HG02943 (cell line): Measurements from ENCODE around the gene GRK1.
"Not testable (repeated sequence)": the region's sequence is repeated elsewhere in the genome, so short reads cannot be mapped to it uniquely, and the experiment has no call there.

ENCODE experiments used
- ATAC-seq: cut with Tn5 transposase; IDR thresholded peaks from one replicate; pipeline ENCODE4 v1.9.1; 2021; ENCODE audit warnings: mild to moderate bottlenecking, low read depth, moderate library complexity; ENCODE audit not compliant: unreplicated experiment

The GRK1 gene

DNA sequence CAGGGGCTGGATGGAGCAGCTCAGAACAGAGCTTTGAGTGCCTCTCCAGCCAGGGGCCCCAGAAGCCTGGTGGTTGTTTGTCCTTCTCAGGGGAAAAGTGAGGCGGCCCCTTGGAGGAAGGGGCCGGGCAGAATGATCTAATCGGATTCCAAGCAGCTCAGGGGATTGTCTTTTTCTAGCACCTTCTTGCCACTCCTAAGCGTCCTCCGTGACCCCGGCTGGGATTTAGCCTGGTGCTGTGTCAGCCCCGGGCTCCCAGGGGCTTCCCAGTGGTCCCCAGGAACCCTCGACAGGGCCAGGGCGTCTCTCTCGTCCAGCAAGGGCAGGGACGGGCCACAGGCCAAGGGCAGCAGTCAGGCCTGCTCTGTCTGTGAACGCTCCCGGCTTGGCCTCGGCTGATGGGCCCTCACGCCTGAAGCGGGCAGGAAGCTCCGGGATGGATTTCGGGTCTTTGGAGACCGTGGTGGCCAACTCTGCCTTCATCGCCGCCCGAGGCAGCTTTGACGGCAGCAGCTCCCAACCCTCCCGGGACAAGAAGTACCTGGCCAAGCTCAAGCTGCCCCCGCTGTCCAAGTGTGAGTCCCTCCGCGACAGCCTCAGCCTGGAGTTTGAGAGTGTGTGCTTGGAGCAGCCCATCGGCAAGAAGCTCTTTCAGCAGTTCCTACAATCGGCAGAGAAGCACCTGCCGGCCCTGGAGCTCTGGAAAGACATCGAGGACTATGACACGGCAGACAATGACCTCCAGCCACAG lies at the start of gene GRK1:
Gene GRK1 (plus strand): TSS at position 269 of the 751 bp plus-strand sequence. CDS start 168 bp downstream, at position 437.
- ATAC-seq, result no peak

DNA sequence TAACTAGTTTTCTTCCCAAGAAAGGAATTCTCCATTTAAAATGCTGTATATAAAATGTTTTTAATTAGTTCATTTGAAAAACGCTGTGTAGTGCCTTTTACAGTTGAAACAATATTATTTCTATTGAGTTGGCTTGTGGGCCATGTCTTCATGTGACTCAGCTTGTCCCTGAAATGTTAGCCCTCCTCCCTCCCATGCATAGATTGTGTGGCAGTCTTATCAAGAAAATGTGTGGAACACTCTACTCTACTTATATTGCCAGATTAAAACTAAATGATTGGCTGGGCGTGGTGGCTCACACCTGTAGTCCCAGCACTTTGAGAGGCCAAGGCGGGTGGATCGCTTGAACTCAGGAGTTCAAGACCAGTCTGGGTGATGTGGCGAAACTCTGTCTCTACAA lies 49.1 kb upstream of the GRK1 start:
- ATAC-seq, result no peak

DNA sequence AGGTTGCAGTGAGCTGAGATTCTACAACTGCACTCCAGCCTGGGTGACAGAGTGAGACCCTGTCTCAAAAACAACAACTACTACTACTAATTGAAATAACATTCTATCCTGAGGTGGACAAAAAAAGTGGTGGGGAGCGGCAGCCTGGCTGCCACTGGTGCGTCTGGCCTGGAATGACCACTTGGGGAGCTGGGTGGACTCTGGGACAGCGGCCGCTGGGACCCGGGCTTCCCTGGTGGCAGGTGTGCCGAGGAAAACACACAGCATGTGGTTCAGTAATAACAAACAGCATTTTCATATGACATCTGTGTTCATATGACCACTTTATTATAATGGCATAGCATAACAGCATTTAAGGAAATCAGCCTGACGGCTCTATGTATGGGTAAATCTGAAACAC lies 48.6 kb upstream of the GRK1 start:
- no peak for ATAC-seq

DNA sequence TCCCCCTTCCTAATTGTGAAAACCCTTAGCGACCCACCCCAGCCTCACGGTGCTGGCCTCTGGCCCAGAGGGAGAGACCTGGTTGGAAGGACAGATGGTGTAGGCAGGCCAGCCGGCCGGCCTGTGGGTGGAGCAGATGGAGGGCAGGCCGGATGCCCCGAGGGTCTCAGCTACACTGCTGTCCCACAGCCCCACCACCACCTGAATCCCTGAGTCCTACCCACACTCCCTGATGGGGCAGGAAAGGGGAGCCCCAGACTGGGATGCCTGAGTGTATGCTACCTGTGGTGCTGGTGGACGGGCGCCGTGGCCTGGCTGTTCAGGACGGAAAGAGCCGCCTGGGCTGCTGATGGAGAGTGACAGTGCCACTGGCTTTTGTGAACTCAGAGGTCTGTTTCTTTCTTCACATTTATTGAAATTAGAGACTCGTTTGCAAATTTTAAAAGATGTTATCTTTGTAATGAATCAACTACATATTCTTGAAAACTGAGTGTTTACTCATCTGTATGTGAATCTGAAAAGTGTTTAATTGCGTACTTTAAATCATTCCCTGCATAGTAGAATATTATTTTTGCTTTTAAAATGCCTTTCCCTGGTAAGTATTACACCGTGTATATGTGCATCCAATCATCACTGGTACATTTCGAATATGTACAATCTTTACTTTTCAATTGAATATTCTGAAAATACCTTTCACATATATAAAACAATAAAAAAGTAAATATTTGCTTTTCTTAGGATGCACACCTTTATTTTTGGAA lies 46.8 kb upstream of the GRK1 start:
- ATAC-seq, result no peak

DNA sequence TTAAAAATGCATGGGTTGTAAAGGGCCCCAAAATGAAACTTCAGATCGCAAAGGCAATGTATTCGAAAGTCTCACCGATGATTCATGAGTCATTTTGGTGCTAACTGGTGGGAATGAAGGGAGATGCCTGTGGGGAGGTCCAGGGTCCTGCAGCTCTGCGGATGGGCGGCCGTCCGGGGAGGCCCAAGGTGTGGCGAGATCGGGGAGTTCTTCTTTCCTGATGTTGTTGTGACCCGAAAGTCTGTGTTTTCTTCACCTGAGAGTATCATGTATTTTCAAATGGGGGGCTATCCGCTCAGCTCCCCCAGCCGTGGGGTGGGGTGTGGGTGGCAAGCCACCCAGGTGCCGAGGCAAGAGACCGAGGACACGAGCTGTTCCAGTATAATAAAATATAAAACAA lies 46.0 kb upstream of the GRK1 start:
- ATAC-seq, result no peak

DNA sequence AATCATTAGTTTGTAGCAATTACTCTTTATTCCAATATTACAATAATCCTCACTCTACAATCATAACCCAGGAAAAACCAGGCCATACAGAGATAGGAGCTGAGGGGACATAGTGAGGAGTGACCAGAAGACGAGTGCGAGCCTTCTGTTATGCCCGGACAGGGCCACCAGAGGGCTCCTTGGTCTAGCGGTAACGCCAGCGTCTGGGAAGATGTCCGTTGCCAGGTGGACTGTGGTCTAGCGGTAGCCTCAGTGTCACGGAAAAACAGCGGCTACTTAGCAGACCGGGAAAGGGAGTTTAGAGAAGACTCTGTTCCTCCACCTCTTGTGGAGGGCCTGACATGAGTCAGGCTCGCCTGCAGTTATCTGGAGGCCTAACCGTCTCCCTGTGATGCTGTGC lies 45.5 kb upstream of the GRK1 start:
- not testable (repeated sequence) for ATAC-seq

DNA sequence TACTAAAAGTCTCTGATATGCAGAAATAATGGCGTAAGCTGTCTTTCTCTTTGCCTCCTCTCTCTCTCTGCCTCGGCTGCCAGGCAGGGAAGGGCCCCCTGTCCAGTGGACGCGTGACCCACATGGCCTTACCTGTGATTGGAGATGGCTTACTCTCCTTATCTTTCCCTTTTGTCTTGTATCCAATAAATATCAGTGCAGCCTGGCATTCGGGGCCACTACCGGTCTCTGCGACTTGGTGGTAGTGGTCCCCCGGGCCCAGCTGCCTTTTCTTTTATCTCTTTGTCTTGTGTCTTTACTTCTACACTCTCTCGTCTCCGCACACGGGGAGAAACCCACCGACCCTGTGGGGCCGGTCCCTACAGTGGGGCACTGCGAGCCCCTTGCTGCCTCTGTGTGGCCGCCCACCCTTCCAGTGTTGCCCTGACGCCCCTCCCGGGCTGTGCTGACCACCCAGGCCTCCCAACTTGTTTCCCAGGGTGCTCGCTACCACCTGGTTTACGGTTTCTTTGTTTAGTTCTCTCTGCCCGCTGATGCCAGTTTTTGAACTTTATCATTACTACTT lies 45.0 kb upstream of the GRK1 start:
- not testable (repeated sequence) for ATAC-seq

DNA sequence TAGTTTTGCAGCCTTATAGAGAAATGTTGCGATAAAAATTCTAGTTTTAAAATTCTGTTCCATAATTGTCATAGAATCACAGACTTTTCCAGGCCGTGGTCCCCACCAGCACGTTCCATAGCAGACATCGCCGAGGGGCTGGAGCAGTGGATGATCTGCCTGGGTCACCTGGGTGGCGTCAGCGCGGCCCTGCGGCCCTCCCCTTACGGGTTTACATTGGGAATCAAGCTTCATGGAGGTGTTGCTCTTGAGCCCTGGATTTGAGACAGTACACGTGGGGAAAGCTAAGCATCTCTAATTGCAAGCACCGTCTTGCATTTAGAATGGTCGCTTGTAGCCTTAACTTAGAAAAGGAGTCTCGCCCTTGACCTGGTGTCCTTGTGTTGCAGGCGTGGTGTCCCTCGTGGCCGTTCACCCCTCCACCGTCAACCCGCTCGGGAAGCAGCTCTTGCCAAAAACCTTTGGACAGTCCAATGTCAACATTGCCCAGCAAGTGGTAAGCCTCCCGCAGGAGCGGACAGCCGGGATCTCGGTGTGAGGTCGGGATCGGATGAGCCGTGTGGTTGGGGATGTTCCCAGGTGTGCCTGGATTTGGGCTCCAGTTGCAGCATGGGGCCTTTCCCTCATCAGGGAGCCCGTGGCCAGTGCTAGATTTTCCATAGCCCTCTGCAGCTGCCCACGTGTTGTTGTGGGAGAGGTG lies 44.1 kb upstream of the GRK1 start:
- ATAC-seq, result no peak

DNA sequence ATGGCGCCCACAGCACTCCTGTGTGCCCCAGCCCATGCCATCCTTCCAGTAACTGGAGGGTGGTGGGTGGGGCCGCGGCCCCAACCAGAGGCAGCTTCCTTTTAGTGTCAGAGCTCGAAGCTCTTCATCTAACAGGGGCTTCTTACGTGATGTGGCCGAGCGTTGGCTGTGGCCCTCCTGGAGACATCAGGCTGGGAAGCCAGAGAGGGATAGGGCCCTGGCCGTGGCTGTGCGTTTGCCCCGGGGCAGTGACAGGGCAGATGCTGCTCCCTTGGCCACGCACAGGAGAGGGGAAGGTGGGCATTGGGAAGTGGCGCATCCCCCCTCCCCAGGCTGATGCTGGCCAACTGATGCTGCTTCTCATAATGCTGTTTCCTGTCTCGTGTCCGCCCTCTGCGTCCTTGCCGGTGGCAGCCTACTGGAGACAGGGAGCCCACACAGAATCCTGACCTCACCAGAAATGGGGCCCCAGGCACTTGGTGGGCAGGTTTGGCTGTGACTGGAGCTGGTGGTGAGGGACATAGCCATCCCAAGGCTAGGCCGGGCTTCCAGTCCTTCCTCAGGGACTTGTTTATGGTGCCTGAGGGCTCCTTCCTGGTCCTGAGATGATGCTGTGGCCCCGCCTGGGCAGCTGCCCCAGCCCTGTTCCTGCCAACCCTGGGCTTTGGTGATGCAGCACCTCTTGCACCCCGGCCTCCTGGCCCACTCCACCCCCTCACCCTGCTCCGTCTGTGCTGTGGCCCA lies 43.4 kb upstream of the GRK1 start:
- no peak for ATAC-seq

DNA sequence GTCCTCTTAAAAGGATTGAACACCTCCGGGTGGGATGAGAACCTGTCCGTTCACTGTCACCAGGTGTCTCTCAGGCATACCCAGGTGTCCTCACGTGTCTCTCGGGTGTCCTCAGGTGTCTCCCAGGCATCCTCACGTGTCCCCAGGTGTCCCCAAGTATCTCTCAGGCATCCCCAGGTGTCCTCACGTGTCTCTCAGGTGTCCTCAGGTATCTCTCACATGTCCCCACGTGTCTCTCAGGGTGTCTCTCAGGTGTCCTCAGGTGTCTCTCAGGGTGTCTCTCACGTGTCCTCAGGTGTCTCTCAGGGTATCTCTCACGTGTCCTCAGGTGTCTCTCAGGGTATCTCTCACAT lies 42.8 kb upstream of the GRK1 start:
- ATAC-seq, result no peak

DNA sequence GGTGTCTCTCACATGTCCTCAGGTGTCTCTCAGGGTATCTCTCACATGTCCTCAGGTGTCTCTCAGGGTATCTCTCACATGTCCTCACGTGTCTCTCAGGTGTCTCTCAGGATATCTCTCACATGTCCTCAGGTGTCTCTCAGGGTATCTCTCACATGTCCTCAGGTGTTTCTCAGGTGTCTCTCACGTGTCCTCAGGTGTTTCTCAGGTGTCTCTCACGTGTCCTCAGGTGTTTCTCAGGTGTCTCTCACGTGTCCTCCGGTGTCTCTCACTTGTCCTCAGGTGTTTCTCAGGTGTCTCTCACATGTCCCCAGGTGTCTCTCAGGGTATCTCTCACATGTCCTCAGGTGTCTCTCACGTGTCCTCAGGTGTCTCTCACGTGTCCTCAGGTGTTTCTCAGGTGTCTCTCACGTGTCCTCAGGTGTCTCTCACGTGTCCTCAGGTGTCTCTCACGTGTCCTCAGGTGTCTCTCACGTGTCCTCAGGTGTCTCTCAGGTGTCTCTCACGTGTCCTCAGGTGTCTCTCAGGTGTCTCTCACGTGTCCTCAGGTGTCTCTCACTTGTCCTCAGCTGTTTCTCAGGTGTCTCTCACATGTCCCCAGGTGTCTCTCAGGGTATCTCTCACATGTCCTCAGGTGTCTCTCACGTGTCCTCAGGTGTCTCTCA lies 42.2 kb upstream of the GRK1 start:
- not testable (repeated sequence) for ATAC-seq

DNA sequence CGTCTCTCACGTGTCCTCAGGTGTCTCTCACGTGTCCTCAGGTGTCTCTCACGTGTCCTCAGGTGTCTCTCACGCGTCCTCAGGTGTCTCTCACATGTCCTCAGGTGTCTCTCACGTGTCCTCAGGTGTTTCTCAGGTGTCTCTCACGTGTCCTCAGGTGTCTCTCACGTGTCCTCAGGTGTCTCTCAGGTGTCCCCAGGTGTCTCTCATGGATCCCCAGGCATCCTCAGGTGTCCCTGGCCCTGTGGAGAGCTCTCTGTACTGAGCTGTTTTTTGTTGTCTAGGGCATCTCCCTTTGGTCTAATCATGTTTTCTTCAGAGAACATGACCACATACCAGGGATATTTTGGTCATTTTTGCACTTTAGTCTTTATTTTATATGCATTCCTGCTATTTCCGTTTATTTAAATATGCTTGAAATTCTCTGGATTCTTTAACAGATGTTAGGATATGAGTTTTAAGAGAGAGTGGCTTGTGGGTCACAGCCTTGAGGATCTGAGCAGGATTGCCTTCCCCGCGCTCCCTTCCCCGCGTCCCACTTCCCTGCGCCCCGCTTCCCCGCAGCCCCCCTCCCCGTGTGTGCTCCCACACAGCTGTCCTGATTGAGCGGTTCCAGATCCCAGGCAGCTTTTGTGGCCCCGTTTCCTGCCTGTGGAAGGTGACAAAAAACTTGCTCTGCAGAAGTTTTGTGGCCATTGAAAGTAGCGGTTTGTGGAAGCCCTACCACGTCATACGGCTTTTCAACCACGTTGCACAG lies 40.9 kb upstream of the GRK1 start:
- no peak for ATAC-seq

DNA sequence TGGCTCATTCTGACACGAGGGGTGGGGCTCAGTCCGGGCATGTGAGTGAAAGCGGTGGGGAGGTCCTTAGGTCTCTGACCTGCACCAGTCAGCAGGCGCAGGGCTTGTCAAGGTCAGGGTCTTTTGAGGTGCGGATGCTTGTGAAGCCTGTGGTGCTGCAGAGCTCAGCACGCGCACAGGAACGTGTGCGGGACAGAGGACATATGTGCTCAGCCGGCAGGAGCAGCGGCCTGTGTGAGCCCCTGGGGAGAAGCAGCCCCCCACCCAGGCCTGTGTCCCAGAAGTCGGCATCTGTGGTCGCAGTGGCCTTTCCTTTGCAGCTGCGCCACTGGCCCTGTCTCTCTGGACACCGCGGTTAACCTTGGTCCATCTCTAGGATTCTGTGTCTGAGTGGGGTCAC lies 39.9 kb upstream of the GRK1 start:
- ATAC-seq, result no peak

DNA sequence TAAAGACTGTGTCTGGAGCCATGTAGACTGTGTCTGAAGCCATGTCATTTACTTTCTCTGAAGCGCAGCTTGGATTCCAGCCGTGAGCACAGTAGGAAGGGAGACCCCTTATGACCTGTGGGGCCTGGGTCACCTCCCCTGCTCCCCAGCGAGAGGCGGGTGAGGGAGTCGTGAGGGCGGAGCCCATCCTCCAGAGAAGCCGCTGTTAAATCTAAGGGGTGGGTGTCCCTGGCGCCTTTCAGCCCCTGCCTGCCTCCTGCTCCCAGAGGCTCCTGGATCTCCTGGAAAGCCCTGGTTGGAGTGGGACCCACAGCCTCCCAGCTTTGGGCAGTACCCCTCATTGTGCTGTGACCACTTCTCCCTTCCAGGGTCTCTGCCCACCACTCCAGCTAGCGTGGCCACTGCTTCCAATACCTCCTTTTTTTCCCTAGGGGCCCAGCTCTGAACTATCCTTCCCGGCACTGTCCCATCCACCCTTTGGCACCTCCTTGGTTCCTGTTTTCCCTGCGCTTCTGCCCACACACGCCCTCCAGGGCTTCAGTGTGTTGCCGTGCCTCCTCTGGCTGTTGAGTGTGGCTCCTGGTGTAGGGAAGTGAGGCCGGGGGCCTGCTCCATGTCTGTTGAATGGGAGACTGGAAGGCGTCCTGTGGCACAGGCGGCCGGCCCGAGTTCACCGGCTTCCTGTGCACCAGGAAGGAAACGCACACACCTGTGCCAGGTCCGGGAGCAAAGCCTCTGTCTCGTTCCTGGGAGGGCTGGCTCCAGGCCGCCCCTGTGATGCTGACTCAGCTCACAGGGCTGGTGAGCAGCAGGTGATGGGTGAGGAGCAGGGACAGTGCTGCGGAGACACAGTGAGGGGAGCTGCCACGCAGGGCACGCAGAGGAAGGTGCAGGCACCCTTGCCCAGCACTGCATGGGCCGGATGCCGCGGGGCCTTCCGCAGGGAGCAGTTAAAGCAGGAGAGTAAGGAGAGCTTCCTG lies 38.4 kb upstream of the GRK1 start:
- no peak for ATAC-seq

DNA sequence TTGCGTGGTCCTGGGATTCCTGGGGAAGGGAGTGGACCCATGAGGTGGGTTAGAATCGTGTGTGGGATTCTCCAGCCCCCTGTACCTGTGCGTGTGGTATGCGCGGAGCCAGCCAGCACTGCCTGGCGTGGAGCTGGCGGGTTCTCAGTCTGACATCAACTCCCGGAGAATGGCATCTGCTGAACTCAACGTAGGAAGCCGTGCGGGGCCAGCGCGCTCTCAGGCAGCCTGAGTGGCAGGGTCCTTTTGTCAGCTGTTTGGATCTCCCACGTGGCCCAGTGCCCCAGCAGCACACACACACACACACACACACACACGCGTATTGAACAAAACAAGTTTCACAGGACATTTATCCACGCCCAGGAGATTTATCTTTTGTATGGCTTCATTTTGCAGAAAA lies 37.2 kb upstream of the GRK1 start:
- ATAC-seq, result no peak

DNA sequence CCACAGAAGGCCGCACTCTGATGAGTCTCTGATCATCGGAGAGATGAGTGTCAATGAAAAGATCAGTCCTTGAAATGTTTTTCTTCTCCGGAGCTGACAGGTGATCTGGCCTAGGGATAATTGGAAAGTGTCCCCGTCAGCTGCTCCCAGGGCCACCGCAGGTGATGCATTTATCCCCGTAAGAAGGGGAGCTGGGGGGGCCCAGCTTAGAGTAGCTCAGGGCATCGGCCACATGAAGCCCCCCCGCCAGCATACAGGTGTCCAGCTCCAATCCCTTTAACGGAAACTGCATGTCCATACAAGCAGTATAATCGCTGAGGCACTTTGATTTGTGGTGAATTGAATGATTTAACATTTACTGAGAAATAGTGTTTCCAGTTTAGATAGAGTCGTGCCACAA lies 36.7 kb upstream of the GRK1 start:
- ATAC-seq, result no peak

DNA sequence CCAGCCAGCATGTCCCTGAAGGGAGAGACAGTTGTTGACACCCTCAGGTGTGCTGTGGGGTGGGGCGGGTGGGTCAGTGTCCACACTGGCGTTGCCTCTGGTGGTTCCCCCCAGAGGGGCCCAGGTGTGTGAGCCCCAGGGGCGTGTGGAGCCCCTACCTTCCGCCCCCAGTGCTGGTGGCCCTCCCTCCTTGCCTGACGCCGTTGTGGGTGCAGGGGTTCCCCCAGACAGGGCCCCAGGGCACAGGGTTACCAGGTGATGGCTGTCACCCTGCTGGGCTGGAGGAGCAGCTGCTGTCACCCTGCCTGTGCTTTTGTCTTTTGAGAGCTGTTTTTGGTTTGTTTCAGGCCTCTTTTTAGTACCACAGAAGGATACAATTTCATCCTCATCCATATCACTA lies 36.2 kb upstream of the GRK1 start:
- no peak for ATAC-seq
